K562 treated with DMSO at 1 percent for 24 hours (cell line): ENCODE results near the gene MAPKAP1. TPM values are rescaled to one million over a fixed set of nuclear protein-coding genes. Genes with fewer than 3 reads are reported as not detected.

Source experiments
- total RNA-seq: library from RNA; unstranded; fragments of 300-600 nt; gene quantifications from 2 replicates; pipeline ENCODE4 v1.2.3, GENCODE V29; 2022; ENCODE audit warnings: low read depth; ENCODE audit not compliant: insufficient read depth

The MAPKAP1 gene
- 41.5 and 45.9 TPM in 2 replicates for total RNA-seq

GRCh38 chr9:125706651-125707471 is at the start of gene MAPKAP1:
MAPKAP1 (minus strand) TSS chr9:125707208; CDS start chr9:125672574, 34,634 bp downstream.

GRCh38 chr9:125747053-125747764 is 40.2 kb upstream of the MAPKAP1 start, which contains the start of gene PBX3:
PBX3 (plus strand) TSS chr9:125747373.

Other genes with a start within 250 kb of the MAPKAP1 start
- gene PBX3, start 40.2 kb upstream of the MAPKAP1 start, total RNA-seq, result 1.3 and 2.0 TPM in 2 replicates